CMK (cell line): ENCODE data around the gene POU2AF1.
"Not testable (repeated sequence)": the region's sequence is repeated elsewhere in the genome, so short reads cannot be mapped to it uniquely, and the experiment has no call there.

Source experiments
- DNase-seq: peaks from one replicate; pipeline ENCODE4 v3.0.0-alpha.2; 2010; ENCODE audit warnings: low read depth

POU2AF1 gene

DNA sequence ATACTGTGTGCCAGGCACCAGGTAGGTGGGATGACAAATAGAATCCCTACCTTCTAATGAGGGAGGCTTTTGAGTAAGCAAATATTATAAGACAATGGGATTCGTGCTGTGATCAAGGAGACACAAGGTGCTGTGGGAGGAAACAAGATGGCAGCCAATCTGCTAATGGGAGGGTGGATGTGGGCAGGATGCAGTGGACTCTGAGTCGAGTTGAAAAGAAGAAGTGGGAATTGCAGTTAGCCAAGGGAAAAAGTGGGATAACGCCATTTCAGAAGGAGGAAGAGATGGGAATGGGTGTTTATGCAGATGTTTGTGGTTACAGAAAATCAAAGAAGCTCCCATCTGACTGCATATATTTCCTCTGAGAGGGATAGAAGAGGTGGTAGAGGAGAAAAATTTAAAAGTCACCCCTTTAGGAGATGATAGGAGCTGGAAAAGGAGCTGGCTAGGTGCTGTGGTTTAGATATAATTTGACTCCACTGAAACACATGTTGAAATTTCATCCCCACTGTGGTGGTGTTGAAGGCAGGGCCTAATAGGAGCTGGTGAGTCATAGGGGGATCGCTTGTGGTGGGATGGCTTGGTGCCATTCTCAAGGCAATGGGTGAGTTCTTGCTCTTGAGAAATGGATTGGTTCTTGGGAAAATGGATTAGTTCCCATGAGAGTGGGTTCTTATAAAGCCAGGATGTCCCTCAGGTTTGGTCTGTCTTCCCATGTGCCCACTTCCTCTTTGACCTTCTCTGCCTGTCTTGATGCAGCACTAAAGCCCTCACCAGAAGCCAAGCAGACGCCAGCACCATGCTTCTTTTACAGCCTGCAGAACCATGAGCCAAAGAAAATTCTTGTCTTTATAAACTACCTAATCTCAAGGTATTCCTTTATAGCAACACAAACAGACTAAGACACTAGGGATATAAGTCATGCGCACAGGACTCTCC, 30.0 kb upstream of the POU2AF1 start:
- DNase-seq, result no peak

DNA sequence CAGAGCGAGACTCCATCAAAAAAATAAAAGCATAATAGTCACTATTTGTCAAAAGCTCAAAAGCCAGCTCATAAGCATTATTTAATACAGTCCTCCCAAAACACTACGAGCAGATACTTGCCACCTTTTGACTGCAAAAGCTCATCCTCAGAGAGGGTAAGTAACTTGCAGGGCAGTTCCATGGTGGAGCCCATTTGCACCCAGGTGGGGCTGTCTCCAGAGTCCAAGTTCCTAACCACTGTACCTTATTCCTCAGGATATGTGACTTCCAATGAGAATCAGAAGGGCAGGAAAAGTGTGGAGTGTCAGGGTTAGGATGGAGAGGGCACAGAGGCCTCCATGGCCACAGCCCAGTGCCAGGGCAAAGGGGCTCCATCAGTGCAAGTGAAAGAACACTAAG, 28.6 kb upstream of the POU2AF1 start:
- DNase-seq, result no peak

DNA sequence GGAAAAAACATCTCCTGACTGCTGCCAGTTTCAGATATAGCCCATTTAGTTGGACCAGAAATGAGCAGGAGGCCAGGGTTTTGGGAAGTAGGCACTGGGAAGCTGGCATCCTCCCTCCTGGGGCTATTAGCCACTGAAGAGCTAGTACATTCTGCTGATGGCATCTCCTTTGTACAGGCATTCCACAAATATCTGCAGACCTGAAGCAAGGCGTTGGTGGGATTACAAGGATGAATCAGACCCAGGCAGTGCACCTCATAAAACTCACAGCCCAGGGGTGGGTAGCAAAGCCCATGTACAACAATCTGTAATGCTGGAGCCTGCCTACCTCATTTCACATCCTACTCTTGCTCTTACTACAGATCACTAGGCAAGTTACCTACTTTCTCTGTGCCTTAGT, 27.5 kb upstream of the POU2AF1 start:
- no peak for DNase-seq

DNA sequence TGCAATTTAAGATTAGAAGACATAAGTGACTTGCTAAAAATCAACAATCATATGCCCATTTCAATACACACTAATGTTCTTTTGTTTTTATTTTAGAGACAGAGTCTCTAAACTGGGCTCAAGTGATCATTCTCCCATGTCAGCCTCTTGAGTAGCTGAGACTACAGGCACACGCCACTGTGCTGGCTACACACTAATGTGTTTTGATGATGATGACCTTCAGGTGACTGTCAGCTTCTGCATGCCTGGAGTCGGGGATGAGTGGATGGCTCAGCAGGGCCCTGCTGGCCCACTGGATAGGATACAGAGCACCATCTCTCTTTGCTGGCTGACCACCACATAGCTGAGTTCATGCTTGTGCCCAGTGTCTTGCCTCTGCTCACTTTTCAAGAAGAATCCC, 27.0 kb upstream of the POU2AF1 start:
- no peak for DNase-seq

DNA sequence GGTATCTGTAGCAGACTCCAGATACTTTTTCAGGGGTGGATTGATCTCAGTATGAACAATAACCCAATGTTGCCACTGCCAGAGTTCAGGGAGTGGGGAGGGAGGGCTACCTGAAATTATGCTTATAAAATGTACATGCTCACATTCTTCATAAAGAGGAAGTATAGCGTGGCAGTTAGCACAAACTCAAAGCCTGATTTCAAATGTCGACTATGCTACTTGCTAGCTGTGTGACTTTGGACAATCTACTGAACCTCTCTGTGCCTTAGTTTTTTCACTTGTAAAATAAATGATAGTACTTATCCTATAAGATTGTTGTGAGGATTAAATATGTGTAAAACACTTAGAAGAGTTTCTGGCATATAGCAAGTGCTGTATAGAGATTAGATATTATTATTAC, 26.5 kb upstream of the POU2AF1 start:
- DNase-seq, result no peak

DNA sequence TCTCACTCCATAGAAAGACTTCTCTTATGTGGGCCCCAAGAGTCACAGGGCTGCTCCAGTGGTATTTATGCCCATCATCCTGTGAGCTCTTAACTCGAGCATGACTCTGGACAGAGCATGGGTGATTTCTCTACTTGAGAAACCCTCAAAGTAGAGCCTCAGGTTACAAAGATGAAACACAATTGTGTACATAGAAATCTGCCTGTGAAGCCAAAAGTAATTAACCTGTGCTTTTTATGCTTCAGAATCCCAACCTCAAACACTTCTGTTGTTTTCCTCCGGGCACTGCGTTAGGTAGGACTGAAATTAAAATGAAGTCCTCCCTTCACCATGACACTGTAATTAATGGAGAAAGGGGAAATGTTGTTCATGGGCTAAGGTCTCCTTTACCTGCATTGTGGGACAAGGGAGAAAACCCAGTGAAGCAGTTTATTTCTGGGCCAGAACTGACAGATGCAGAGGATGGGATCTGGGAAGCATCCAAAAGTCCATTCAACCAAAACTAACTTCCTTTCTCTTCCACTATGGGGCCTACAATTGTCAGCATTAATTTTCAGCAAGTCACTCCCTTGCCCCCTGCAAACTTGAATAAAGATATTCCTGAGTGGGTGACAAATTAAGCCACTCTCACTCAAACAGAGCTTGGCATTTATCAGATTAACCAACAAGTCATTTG, 24.1 kb upstream of the POU2AF1 start:
- no peak for DNase-seq

DNA sequence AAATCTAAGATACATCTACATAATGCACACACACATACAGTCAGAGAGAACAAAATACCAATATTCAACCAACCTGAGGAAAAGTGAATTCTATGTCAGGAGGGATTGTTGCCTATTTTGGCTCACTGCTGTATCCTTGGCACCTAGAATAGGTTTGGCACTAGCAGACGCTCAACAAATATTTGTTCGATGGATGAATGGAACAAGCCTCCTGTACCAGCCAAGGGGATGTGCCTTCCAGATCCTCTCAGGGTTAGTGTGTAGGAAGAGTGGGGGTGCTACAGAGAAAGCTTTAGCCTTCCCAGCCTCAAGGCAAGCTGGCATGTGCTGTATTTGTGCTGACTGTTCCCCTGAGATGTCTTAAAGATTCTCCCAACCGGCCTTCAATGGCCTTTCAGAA, 23.3 kb upstream of the POU2AF1 start:
- no peak for DNase-seq

DNA sequence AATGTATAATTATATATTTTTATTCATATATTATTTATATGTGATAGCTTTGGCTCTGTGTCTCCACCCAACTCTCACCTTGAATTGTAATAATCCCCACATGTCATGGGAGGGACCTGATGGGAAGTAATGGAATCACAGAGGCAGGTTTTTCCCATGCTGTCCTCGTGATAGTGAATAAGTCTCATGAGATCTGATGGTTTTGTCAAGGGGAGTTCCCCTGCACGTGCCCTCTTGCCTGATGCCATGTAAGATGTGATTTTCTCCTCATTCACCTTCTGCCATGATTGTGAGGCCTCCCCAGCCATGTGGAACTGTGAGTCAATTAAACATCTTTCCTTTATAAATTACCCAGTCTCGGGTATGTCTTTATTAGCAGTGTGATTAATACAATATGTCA, 22.9 kb upstream of the POU2AF1 start:
- not testable (repeated sequence) for DNase-seq

DNA sequence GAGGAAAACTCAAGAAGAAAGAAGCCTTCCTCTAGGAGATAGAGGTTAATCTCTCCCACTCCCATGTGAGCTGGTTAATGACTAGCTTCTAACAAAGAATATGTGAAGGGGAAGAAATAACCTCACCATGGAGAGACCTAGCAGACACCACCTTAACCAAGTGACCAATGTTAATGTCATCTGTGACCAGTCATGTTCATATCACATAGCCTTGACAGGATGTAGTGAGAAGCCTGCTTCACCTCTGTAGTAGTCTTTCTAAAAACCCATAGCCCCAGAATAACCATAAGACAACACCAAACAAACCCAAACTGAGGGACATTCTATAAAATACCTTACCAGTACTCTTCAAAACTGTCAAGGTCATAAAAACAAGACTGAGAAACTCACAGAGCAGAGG, 21.5 kb upstream of the POU2AF1 start:
- DNase-seq, result no peak

DNA sequence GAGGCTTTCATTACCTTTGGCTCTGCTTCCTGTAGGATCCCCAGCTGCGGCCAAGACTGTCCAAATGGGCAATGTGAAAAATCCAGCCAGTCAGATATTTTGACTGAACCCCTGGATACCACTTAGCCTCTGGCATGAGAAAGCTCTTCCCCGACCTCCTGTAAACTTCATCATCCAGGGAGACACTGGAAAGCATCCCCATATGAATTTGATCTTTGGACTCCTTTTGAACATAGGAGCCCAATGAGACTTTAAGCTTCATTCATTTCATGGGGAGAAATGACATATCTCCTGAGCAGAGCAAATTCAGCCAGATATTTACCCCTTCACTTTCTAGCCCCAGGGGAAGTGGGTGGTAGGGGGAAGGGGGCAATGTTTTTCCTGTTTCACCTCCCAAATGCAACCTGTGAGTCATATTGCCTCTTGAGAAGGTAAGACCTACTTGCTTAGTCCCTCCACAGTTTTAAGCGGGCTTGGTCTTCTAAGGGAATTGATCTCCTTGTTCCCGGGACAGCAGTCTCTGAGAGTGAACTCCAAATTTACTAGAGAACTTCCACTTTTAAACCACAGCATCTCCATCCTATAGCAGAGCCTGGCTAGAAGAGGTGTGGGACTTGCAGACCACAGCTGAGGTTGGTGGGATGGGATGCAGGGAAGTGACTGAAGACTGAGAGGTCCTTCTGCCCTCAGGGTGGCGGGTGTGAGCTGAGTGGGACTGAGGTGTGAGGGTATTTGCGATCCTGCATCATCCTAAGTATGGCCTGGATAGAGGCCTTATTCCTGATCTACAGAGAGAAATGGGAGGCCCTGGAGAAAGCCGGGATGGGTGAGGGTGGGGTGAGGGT, 20.3 kb upstream of the POU2AF1 start:
- no peak for DNase-seq

DNA sequence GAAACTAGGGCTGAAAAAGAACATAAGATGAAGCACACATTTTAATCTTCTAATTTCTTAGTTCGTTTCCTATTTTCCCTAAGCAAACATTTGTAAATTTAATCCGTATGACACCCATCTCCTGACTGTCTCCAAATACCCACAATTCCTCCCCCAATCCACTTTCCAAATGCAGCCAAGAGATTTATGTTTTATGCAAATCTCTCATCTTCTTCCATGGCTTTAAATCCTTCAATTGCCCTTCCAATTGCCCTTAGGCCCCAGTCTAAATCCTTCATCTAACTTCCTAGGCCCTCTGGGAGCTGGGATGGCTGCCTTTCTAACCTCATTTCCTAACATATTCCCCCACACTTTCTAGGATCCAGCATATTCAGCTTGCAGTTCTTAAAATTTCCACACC, 18.0 kb upstream of the POU2AF1 start:
- DNase-seq, result no peak

DNA sequence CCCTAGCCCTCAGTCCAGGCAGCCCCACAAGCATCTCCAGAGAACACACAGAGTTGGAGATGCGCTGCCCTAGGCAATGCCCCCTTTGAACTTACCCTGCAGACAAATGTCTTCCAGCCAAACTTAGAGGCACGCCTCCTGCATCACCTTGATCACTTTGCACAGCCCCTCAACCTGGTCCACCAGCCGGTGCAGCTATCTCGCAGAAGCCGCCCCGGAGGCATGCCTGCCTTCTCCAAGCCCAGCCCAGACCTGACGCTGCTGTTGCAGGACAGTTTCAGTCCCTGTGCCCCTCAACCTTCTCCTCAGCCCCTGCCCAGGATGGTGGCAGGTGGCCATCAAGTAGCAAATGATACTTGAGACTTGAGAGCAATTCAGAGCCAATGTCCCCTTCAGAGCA, 16.7 kb upstream of the POU2AF1 start:
- DNase-seq, result no peak

DNA sequence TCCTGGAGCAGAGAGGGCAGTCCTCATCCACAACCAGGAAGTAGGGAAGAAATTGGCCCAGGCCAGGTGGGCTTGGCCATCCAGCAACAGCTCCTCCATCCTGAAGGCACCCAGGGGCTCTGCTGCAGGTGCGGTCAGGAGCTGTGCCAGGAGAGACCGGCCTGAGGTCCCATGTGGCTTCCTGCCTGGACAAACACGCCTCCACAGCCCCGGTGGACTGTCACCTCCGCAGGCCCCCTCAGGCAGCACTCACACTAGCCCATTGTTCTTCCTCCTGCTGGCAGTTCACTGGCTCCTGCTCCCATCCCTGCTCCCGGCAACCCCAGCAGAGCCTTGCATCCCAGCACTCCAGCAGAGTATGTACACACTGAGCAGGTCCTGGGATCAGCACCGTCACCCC, 16.0 kb upstream of the POU2AF1 start:
- no peak for DNase-seq

DNA sequence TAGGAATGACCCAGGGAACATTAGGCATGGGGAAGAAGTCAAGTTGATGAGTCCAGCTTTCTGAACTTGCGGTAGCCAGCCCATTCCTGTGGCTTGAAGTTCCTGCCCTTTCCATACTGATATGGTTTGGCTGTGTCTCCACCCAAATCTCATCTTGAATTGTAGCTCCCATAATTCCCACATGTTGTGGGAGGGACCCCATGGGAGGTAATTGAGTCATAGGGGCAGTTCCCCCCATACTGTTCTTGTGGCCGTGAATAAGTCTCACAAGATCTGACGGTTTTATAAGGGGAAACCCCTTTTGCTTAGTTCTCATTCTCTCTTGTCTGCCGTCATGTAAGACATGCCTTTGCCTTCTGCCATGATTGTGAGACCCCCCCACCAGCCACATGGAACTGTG, 15.1 kb upstream of the POU2AF1 start:
- not testable (repeated sequence) for DNase-seq

DNA sequence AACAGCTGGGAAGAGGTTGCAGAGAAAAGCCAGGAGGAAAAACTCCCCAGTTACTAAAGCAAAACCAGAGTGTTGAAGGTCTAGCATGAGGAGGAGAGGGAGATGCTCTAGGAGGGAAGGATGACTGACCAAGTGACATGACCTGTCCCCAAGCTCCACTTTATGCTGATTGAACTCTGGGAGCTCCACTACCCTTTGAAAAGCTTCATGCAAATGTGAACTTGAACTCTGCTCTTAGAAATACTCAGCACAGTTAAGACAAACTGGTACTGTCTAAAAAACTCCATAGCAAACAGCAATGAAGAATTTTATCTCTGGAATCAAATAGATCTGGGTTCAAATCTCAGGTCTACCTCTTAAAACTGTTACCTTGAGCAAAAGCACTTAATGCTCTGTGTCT, 14.5 kb upstream of the POU2AF1 start:
- no peak for DNase-seq

DNA sequence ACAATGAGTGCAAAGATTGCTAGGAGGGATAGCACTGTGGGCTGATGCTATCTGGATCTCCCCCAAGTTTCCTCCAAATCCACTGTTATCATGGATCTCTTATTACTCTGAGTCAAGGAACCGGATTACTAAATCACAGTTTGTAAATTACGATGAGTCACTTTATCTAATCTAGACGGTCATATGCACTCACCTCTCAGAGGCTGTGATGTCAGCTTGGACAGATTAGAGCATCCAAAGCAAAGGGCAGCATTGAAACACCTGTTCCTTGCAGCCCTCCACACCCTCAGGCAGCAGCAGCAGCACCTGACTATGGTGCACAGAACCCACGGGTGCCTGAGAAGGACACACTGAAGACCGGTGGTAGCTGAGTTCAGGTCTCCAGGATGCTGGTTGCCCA, 14.0 kb upstream of the POU2AF1 start:
- DNase-seq, result no peak

DNA sequence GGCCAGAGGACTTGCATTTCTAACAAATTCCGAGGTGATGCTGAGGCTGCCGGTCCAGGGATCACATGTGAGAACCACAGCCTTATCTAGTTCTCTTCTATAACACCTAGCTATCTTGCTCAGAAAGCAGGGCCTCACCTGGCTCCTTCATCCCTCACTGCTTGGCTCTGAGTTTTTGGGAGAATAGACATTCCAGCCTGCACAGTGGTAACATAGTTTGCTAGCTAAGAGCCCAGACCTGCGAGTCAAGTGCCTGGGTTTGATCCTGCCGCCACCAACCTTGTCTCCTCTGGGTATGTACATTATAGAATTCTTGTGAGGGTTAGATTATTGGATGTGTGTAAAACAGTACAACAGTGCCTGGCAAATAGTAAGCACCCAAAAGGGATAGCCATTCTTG, 13.5 kb upstream of the POU2AF1 start:
- DNase-seq, result no peak

DNA sequence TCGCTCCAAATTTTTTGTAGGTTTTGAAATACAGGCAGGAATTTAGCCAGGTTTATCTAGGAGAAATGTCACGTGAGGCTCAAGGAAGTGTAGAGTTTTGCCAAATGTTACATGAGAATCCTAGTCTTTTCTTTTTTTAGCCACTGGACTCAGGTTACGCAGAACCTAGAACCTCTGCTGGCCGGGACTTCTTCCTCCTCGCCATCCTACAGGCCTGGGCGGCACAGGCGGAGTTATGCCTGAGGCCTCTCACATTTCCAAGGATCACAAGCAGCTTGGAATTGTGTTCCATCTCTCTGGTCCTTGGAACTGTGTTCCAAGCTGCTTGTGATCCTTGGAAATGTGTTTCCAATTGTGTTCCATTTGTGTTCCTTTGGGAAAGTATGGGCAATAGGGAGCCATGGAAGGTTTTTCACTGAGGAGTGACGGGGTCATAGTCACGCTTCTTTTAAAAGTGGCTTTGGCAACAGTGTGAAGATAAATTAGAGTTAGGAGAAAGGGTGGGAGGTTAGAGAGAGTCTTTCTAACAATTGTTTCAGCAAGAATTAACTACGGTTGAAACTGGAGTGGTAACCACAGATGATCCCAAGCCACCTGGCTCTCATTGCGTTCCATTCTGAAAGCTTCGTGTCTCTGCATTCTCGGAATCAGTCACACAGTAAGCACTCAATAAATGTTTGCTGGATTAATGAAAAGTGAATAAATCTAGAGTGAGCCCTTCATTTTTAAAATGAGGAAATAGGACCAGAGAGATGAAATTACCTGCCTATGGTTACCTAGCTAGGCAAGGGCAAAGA, 12.5 kb upstream of the POU2AF1 start:
- DNase-seq, result no peak

DNA sequence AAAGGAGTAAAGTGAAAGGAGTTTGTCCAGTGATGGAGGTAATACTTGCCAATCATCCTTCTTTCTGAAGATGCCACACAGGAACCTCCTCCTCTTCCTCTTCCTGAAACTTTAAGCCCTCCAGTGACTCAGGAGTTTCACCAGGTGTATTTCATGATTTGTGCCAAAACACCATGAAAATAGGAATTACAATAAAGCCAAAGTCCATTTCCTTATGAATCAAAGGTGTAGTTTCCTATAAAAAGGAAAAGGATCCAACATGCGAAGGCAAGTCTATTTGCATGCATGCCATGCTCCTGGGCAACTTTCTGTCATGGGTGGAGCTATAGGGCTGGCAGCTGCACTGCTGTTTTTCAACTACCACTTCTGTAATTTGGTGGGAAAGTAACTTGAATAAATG, 9.8 kb upstream of the POU2AF1 start:
- no peak for DNase-seq

DNA sequence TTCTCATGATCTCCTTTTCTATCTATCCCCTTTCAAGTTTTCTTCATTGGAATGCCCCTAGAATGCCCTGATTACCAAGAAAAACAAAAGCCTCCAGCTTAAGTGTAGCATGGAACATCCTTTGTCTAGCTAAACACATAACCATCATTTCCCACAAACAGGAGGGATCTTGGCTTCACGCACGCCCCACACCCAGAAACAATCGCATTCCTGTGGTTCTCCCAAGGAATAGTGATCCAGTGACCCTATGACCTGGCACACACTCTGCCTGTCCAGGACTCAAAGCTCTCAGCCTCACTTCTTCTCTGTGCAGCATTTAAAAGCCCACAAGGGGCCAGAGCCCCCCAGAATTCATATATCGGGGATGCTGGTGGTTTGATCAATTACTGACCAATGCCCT, 9.3 kb upstream of the POU2AF1 start:
- no peak for DNase-seq

DNA sequence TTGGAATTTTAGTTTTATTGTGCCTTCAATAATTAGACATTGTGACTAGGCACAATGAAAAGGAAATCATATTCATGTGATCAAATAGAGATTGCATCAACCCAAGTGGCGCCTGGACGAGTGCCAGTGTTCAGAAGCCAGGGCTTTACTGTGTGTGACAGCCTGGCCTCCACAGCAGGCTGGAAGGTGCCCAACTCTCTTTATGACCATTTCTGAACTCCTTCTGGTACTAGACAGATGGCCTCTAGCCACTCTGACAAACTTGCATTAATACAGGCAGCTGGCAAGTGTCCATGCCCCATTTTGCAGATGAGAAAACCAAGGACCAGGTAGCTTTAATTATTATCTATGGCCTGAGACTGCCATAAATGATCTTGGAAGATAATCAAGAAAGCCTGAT, 8.3 kb upstream of the POU2AF1 start:
- DNase-seq, result no peak

DNA sequence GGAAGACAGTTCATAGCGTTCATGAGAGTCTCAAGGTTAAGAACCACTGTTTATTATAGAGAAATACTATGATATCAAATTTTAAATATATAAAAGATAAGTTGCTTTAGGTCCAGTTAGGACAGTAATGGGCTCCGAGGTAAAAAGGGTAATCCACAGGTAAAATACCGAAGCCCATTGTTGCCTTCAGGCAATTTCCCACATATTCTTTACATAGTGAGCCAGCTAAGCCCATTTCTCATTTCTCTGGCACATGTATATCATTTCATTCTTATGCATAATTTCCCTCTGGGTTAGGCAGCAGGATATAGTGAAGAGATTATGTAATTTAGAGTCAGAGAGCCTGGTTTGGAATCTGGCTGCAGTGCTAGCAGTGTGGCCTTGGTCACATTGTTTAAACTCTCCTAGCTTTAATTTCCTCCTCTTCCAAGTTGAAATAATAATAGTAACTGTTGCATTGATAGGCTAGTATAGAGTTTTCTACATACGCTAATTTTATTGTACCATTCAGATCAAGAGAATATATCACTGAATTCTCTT, 7.6 kb upstream of the POU2AF1 start:
- no peak for DNase-seq
